ENCODE measurements around the gene ASPHD2. TPM values are rescaled to one million over a fixed set of nuclear protein-coding genes. Genes with fewer than 3 reads are reported as not detected.

The ASPHD2 gene
- total and polyA plus RNA-seq, 2 of the 13 experiments (the other 11 are each of a cell fraction or from before 2014, with no cell fraction given), result 0.04 TPM

DNA sequence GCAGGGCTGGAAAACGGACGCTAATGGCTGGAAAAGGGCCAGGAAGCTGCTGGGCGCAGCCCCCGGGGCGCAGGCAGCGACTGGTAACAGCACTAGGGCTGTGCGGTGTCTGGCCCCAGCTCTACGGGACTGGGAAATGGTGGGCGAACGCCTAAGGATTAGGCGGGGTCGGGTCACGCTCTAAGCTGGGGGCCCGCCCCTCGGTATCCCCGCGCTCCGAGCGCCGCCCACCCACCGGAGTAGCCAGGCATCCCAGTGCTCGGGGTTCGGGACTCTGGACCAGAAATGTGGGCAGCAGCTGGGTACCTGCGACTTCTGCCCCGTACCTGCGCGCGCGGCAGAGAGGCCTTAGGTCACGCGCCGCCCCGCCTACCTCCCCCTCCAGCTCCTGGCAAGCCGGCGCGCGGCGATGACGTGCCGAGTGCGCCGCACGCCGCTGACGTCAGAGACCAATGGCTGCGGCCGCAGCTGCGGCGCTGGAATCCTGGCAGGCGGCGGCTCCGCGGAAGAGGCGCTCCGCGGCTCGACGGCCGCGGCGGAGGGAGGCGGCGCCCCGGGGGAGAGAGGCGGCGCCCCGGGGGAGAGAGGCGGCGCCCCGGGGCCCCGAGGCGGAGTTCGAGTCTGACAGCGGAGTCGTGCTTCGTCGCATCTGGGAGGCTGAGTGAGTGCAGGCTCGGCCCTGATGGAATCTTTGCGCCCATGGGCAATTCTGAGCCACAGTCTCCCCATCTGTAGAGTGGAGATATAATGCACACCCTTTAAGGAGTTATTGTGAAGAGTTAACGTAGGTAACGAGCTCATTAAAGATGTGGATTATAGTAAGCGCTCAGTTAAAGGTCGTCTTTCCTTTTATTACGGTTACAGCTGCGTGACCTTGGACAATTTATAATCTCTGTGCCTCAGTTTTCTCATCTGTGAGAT, 54.6 kb downstream of the ASPHD2 start, which contains the start of the genes HPS4 and SRRD (continued):
- TF ChIP-seq ZNF17 (CRISPR knock-in tag; IDR thresholded peaks at IDR 0.05) (no peak), ZNF160 (CRISPR knock-in tag; IDR thresholded peaks at IDR 0.05) (no peak; the same call in 1 of the 2 replicates), ZNF343 (CRISPR knock-in tag; IDR thresholded peaks at IDR 0.05) (no peak), ZNF33A (CRISPR knock-in tag; IDR thresholded peaks at IDR 0.05; ENCODE audit: borderline replicate concordance) (no peak), ZNF274 (CRISPR knock-in tag; IDR thresholded peaks at IDR 0.05) (0 out of 2 replicates have a peak, but pooled peaks have one; percentile 78), ZNF850 (CRISPR knock-in tag; conservative IDR thresholded peaks at IDR 0.05) (0 out of 2 replicates have a peak, but pooled peaks have one; percentile 83), SETDB1 (CRISPR knock-in tag; IDR thresholded peaks at IDR 0.05; ENCODE audit: borderline replicate concordance) (no peak), JARID2 (CRISPR knock-in tag; IDR thresholded peaks at IDR 0.05; ENCODE audit: insufficient replicate concordance) (peak; percentile 80), SIX4 (CRISPR knock-in tag; IDR thresholded peaks at IDR 0.05) (peak; percentile 52; the same call in 1 of the 2 replicates), TARDBP (CRISPR knock-in tag; IDR thresholded peaks at IDR 0.05) (no peak), POLR2AphosphoS5 (IDR thresholded peaks at IDR 0.05; ENCODE audit: low read depth, low read length) (peak; percentile 85), RAD21 (CRISPR knock-in tag; IDR thresholded peaks at IDR 0.05) (0 out of 2 replicates have a peak, but pooled peaks have one; percentile 17), ZNF143 (CRISPR knock-in tag; IDR thresholded peaks at IDR 0.05) (peak; percentile 63)
- TF ChIP-seq, protein P1, sequence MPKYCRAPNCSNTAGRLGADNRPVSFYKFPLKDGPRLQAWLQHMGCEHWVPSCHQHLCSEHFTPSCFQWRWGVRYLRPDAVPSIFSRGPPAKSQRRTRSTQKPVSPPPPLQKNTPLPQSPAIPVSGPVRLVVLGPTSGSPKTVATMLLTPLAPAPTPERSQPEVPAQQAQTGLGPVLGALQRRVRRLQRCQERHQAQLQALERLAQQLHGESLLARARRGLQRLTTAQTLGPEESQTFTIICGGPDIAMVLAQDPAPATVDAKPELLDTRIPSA (CRISPR knock-in tag; IDR thresholded peaks at IDR 0.05; ENCODE audit: borderline replicate concordance), result peak; percentile 79; the same call in 1 of the 2 replicates
- TF ChIP-seq, protein P2, sequence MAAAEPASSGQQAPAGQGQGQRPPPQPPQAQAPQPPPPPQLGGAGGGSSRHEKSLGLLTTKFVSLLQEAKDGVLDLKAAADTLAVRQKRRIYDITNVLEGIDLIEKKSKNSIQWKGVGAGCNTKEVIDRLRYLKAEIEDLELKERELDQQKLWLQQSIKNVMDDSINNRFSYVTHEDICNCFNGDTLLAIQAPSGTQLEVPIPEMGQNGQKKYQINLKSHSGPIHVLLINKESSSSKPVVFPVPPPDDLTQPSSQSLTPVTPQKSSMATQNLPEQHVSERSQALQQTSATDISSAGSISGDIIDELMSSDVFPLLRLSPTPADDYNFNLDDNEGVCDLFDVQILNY (CRISPR knock-in tag; conservative IDR thresholded peaks at IDR 0.05), result no peak; the same call in 1 of the 2 replicates
- TF ChIP-seq, protein P3, sequence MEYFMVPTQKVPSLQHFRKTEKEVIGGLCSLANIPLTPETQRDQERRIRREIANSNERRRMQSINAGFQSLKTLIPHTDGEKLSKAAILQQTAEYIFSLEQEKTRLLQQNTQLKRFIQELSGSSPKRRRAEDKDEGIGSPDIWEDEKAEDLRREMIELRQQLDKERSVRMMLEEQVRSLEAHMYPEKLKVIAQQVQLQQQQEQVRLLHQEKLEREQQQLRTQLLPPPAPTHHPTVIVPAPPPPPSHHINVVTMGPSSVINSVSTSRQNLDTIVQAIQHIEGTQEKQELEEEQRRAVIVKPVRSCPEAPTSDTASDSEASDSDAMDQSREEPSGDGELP (IDR thresholded peaks at IDR 0.05; ENCODE audit: borderline replicate concordance, low read depth), result peak; percentile 72; the same call in 1 of the 2 replicates
- TF ChIP-seq, protein P4, sequence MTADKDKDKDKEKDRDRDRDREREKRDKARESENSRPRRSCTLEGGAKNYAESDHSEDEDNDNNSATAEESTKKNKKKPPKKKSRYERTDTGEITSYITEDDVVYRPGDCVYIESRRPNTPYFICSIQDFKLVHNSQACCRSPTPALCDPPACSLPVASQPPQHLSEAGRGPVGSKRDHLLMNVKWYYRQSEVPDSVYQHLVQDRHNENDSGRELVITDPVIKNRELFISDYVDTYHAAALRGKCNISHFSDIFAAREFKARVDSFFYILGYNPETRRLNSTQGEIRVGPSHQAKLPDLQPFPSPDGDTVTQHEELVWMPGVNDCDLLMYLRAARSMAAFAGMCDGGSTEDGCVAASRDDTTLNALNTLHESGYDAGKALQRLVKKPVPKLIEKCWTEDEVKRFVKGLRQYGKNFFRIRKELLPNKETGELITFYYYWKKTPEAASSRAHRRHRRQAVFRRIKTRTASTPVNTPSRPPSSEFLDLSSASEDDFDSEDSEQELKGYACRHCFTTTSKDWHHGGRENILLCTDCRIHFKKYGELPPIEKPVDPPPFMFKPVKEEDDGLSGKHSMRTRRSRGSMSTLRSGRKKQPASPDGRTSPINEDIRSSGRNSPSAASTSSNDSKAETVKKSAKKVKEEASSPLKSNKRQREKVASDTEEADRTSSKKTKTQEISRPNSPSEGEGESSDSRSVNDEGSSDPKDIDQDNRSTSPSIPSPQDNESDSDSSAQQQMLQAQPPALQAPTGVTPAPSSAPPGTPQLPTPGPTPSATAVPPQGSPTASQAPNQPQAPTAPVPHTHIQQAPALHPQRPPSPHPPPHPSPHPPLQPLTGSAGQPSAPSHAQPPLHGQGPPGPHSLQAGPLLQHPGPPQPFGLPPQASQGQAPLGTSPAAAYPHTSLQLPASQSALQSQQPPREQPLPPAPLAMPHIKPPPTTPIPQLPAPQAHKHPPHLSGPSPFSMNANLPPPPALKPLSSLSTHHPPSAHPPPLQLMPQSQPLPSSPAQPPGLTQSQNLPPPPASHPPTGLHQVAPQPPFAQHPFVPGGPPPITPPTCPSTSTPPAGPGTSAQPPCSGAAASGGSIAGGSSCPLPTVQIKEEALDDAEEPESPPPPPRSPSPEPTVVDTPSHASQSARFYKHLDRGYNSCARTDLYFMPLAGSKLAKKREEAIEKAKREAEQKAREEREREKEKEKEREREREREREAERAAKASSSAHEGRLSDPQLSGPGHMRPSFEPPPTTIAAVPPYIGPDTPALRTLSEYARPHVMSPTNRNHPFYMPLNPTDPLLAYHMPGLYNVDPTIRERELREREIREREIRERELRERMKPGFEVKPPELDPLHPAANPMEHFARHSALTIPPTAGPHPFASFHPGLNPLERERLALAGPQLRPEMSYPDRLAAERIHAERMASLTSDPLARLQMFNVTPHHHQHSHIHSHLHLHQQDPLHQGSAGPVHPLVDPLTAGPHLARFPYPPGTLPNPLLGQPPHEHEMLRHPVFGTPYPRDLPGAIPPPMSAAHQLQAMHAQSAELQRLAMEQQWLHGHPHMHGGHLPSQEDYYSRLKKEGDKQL (CRISPR knock-in tag; IDR thresholded peaks at IDR 0.05; ENCODE audit: low read depth), result no peak
- TF ChIP-seq, protein P5, sequence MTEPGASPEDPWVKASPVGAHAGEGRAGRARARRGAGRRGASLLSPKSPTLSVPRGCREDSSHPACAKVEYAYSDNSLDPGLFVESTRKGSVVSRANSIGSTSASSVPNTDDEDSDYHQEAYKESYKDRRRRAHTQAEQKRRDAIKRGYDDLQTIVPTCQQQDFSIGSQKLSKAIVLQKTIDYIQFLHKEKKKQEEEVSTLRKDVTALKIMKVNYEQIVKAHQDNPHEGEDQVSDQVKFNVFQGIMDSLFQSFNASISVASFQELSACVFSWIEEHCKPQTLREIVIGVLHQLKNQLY (CRISPR knock-in tag; IDR thresholded peaks at IDR 0.05), result peak; percentile 72; the same call in 1 of the 2 replicates
- TF ChIP-seq, protein P6, sequence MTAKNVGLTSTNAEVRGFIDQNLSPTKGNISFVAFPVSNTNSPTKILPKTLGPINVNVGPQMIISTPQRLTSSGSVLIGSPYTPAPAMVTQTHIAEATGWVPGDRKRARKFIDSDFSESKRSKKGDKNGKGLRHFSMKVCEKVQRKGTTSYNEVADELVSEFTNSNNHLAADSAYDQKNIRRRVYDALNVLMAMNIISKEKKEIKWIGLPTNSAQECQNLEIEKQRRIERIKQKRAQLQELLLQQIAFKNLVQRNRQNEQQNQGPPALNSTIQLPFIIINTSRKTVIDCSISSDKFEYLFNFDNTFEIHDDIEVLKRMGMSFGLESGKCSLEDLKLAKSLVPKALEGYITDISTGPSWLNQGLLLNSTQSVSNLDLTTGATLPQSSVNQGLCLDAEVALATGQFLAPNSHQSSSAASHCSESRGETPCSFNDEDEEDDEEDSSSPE (CRISPR knock-in tag; IDR thresholded peaks at IDR 0.05), result peak; percentile 83

All from HepG2 (cell line).